HCT116 (cell line): ENCODE data around the gene COL18A1. TPM values are rescaled to one million over a fixed set of nuclear protein-coding genes. Genes with fewer than 3 reads are reported as not detected.

Experiments
- ATAC-seq: fragments of 200-7000 bp; cut with Tn5 transposase; 2 replicates; pipeline ENCODE4 v1.9.1; 2020; ENCODE audit warnings: mild to moderate bottlenecking, moderate library complexity
- BruUV-seq: library from RNA; stranded (reverse); fragments of 400-500 nt; replicated peaks from 2 replicates; lab custom pipeline; 2021; lab: Mats Ljungman, UMichigan
- CTCF ChIA-PET: fragments of 300-600 bp; sonication (Branson Sonifier 250); formaldehyde crosslinking; loops from one replicate; lab custom pipeline; 2021; ENCODE audit warnings: antibody characterized with exemption; lab: Charles Lee
- POLR2A ChIA-PET: fragments of 300-600, 350-600 bp; sonication (Branson Sonifier 250); formaldehyde crosslinking; loops from one replicate; lab custom pipeline; 2021; ENCODE audit warnings: antibody characterized with exemption; lab: Charles Lee
- RAD21 ChIA-PET, 2 experiments: fragments of 300-600 bp; sonication (Branson Sonifier 250); formaldehyde crosslinking; loops; one replicate each; lab custom pipeline; 2023; ENCODE audit warnings: low total read pairs in 2 of 2; ENCODE audit not compliant: uncharacterized antibody in 2 of 2, unreplicated experiment in 2 of 2, low non-redundant PET in 1 of 2; lab: Charles Lee
- DNase-seq: peaks from one replicate; pipeline ENCODE4 v3.0.0-alpha.2; 2010; ENCODE audit warnings: low read depth, low spot score
- H2AFZ ChIP-seq: fragments of 200-600 bp; shearing (Covaris generic), sonication (generic); 2 replicates; pipeline ENCODE4 v1.6.1; 2017; ENCODE audit warnings: low read depth, mixed run types, mixed read lengths, antibody characterized with exemption, low read length; ENCODE audit not compliant: poor library complexity, severe bottlenecking
- H3K27ac ChIP-seq: 2 replicates; pipeline ENCODE4 v1.5.1; 2012; ENCODE audit warnings: low read depth, low read length
- H3K27me3 ChIP-seq: fragments of 200-600 bp; sonication (generic); 2 replicates; pipeline ENCODE4 v1.6.1; 2016; ENCODE audit warnings: mixed run types, low read length, mixed read lengths; ENCODE audit not compliant: insufficient read depth
- H3K36me3 ChIP-seq, 2 experiments: fragments of 200-500 bp in 1 of 2; fragments of 200-600 bp in 1 of 2; sonication (Bioruptor generic) in 1 of 2; sonication (generic) in 1 of 2; 2 replicates each; pipeline versions ENCODE4 v1.5.1 to v1.6.1; 2014 to 2016; ENCODE audit warnings: low read length in 2 of 2, inconsistent platforms in 1 of 2, mixed read lengths in 1 of 2, mixed run types in 1 of 2; ENCODE audit not compliant: insufficient read depth in 2 of 2, control insufficient read depth in 1 of 2
- H3K4me1 ChIP-seq, 2 experiments: fragments of 200-600 bp in 1 of 2; sonication (generic) in 1 of 2; 2 replicates each; pipeline versions ENCODE4 v1.5.1 to v1.6.1; 2012 to 2017; ENCODE audit warnings: low read length in 2 of 2, inconsistent platforms in 1 of 2, mild to moderate bottlenecking in 1 of 2, mixed read lengths in 1 of 2, mixed run types in 1 of 2, moderate library complexity in 1 of 2; ENCODE audit not compliant: insufficient read depth in 2 of 2, control insufficient read depth in 1 of 2
- H3K4me2 ChIP-seq: fragments of 200-600 bp; sonication (generic); 2 replicates; pipeline ENCODE4 v1.6.1; 2017; ENCODE audit warnings: mixed run types, low read length, mixed read lengths
- H3K4me3 ChIP-seq, 2 experiments: fragments of 200-600 bp in 1 of 2; sonication (generic) in 1 of 2; replicated peaks in 1 of 2; 2 replicates each; pipeline ENCODE4 v1.5.1; 2011 to 2016; ENCODE audit warnings: low read length in 2 of 2, control low read depth in 1 of 2, low read depth in 1 of 2, mild to moderate bottlenecking in 1 of 2, mixed read lengths in 1 of 2, mixed run types in 1 of 2
- H3K79me2 ChIP-seq: fragments of 200-600 bp; sonication (generic); 2 replicates; pipeline ENCODE4 v1.6.1; 2017; ENCODE audit warnings: mild to moderate bottlenecking, mixed run types, low read length, moderate library complexity, mixed read lengths; ENCODE audit not compliant: insufficient read depth
- H3K9ac ChIP-seq: fragments of 200-600 bp; sonication (generic); 2 replicates; pipeline ENCODE4 v1.6.1; 2016; ENCODE audit warnings: low read length, mixed read lengths
- H3K9me2 ChIP-seq: fragments of 200-600 bp; sonication (generic), shearing (Covaris generic); 2 replicates; pipeline ENCODE4 v1.6.1; 2017; ENCODE audit warnings: mixed run types, mild to moderate bottlenecking, moderate library complexity; ENCODE audit not compliant: insufficient read depth
- H3K9me3 ChIP-seq, 2 experiments: fragments of 200-500 bp in 1 of 2; fragments of 200-600 bp in 1 of 2; sonication (Bioruptor generic) in 1 of 2; sonication (generic) in 1 of 2; 2 replicates each; pipeline ENCODE4 v1.6.1; 2014 to 2017; ENCODE audit warnings: low read length in 2 of 2, mixed read lengths in 2 of 2, inconsistent platforms in 1 of 2, low read depth in 1 of 2, mild to moderate bottlenecking in 1 of 2, mixed run types in 1 of 2, moderate library complexity in 1 of 2; ENCODE audit not compliant: control insufficient read depth in 1 of 2, insufficient read depth in 1 of 2
- H4K20me1 ChIP-seq: fragments of 200-600 bp; sonication (generic), shearing (Covaris generic); 2 replicates; pipeline ENCODE4 v1.6.1; 2017; ENCODE audit warnings: mixed run types, mild to moderate bottlenecking, moderate library complexity; ENCODE audit not compliant: insufficient read depth
- ATF3 ChIP-seq: IDR thresholded peaks from 2 replicates; pipeline ENCODE4 v1.6.1; 2012
- CBX3 ChIP-seq: IDR thresholded peaks from 2 replicates; pipeline ENCODE4 v1.6.1; 2012; ENCODE audit warnings: low read depth
- CEBPB ChIP-seq: IDR thresholded peaks from 2 replicates; pipeline ENCODE4 v1.6.1; 2012; ENCODE audit warnings: low read depth
- ELF1 ChIP-seq: IDR thresholded peaks from 2 replicates; pipeline ENCODE4 v1.6.1; 2012; ENCODE audit warnings: low read depth, borderline replicate concordance
- JUND ChIP-seq: IDR thresholded peaks from 2 replicates; pipeline ENCODE4 v1.6.1; 2012
- MAX ChIP-seq: IDR thresholded peaks from 2 replicates; pipeline ENCODE4 v1.6.1; 2012
- POLR2AphosphoS5 ChIP-seq: IDR thresholded peaks from 2 replicates; pipeline ENCODE4 v1.6.1; 2011; ENCODE audit warnings: mild to moderate bottlenecking, low read depth, low read length, moderate library complexity
- RAD21 ChIP-seq: IDR thresholded peaks from 2 replicates; pipeline ENCODE4 v1.6.1; 2012; ENCODE audit warnings: low read depth, mild to moderate bottlenecking
- SIN3A ChIP-seq: IDR thresholded peaks from 2 replicates; pipeline ENCODE4 v1.6.1; 2012; ENCODE audit warnings: low read depth
- SP1 ChIP-seq: IDR thresholded peaks from 2 replicates; pipeline ENCODE4 v1.6.1; 2012; ENCODE audit warnings: low read depth
- SRF ChIP-seq: IDR thresholded peaks from 2 replicates; pipeline ENCODE4 v1.6.1; 2012; ENCODE audit warnings: low read depth
- ZFX ChIP-seq: fragments of 450-650 bp; IDR thresholded peaks from 2 replicates; pipeline ENCODE4 v1.6.1; 2017
- intact Hi-C: fragments of 100-400 bp; cut with micrococcal nuclease; formaldehyde crosslinking; loops from 2 replicates; pipeline ENCODE4 v1.10.0; 2022
- total RNA-seq: library from RNA; stranded (reverse); gene quantifications from one replicate; pipeline ENCODE4 v1.2.1, GENCODE V29; 2021; ENCODE audit not compliant: unreplicated experiment
- TF ChIP-seq, protein P1 (sequence below): IDR thresholded peaks from 2 replicates; pipeline ENCODE4 v1.6.1; 2012; ENCODE audit warnings: low read depth
- TF ChIP-seq, protein P2 (sequence below), 3 experiments: fragments of 200-600 bp in 1 of 3; sonication (generic) in 1 of 3; IDR thresholded peaks in 2 of 3; conservative IDR thresholded peaks in 1 of 3; 2 replicates each; pipeline ENCODE4 v1.5.1; 2012 to 2017; ENCODE audit warnings: low read depth in 2 of 3, low read length in 2 of 3, antibody characterized with exemption in 1 of 3, borderline replicate concordance in 1 of 3, control low read depth in 1 of 3, mild to moderate bottlenecking in 1 of 3, mixed read lengths in 1 of 3, mixed run types in 1 of 3, moderate library complexity in 1 of 3; ENCODE audit not compliant: insufficient read depth in 1 of 3

The COL18A1 gene
- total RNA-seq, 1 experiment from 2014 or later, result 59.5 TPM

- no peak for TF ChIP-seq ZFX
- TF ChIP-seq ATF3, result no peak
- TF ChIP-seq, protein P1, sequence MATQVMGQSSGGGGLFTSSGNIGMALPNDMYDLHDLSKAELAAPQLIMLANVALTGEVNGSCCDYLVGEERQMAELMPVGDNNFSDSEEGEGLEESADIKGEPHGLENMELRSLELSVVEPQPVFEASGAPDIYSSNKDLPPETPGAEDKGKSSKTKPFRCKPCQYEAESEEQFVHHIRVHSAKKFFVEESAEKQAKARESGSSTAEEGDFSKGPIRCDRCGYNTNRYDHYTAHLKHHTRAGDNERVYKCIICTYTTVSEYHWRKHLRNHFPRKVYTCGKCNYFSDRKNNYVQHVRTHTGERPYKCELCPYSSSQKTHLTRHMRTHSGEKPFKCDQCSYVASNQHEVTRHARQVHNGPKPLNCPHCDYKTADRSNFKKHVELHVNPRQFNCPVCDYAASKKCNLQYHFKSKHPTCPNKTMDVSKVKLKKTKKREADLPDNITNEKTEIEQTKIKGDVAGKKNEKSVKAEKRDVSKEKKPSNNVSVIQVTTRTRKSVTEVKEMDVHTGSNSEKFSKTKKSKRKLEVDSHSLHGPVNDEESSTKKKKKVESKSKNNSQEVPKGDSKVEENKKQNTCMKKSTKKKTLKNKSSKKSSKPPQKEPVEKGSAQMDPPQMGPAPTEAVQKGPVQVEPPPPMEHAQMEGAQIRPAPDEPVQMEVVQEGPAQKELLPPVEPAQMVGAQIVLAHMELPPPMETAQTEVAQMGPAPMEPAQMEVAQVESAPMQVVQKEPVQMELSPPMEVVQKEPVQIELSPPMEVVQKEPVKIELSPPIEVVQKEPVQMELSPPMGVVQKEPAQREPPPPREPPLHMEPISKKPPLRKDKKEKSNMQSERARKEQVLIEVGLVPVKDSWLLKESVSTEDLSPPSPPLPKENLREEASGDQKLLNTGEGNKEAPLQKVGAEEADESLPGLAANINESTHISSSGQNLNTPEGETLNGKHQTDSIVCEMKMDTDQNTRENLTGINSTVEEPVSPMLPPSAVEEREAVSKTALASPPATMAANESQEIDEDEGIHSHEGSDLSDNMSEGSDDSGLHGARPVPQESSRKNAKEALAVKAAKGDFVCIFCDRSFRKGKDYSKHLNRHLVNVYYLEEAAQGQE, result no peak
- TF ChIP-seq RAD21, result no peak
- TF ChIP-seq ELF1, result no peak
- TF ChIP-seq POLR2AphosphoS5, result no peak
- no peak for TF ChIP-seq SP1
- no peak for TF ChIP-seq CEBPB
- no peak for TF ChIP-seq JUND
- TF ChIP-seq CBX3, result no peak
- no peak for TF ChIP-seq MAX
- TF ChIP-seq, protein P2, sequence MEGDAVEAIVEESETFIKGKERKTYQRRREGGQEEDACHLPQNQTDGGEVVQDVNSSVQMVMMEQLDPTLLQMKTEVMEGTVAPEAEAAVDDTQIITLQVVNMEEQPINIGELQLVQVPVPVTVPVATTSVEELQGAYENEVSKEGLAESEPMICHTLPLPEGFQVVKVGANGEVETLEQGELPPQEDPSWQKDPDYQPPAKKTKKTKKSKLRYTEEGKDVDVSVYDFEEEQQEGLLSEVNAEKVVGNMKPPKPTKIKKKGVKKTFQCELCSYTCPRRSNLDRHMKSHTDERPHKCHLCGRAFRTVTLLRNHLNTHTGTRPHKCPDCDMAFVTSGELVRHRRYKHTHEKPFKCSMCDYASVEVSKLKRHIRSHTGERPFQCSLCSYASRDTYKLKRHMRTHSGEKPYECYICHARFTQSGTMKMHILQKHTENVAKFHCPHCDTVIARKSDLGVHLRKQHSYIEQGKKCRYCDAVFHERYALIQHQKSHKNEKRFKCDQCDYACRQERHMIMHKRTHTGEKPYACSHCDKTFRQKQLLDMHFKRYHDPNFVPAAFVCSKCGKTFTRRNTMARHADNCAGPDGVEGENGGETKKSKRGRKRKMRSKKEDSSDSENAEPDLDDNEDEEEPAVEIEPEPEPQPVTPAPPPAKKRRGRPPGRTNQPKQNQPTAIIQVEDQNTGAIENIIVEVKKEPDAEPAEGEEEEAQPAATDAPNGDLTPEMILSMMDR (IDR thresholded peaks at IDR 0.05 in 2 of 3, conservative IDR thresholded peaks at IDR 0.05 in 1 of 3; ENCODE audit: borderline replicate concordance in 1 of 3, insufficient read depth in 1 of 3, low read depth in 2 of 3, low read length in 2 of 3), result no peak
- no peak for TF ChIP-seq SIN3A
- TF ChIP-seq SRF, result no peak
- intact Hi-C loops, result no loop called here
- ATAC-seq, result no peak
- Histone ChIP-seq H2AFZ (no peak overlapping the region), H3K27me3 (no peaks in the 10 kb centered on the region), H3K36me3 (no peaks in the 10 kb centered on the region), H3K9ac (no peak overlapping the region), H3K4me2 (no peak overlapping the region), H4K20me1 (no peaks in the 10 kb centered on the region), H3K9me2 (no peaks in the 10 kb centered on the region), H3K79me2 (no peaks in the 10 kb centered on the region), H3K27ac (no peak overlapping the region), H3K4me3 (no peak overlapping the region), H3K9me3 (no peaks in the 10 kb centered on the region), H3K4me1 (peaks cover 0 to 10% of the 10 kb centered on the region in 2 experiments; a peak in 1 of 4 replicates)
- BruUV-seq, result no TSS peak
- CTCF ChIA-PET, result no interaction called here
- POLR2A ChIA-PET, result no interaction called here
- RAD21 ChIA-PET, result no interaction called here
- no peak for DNase-seq
Observed at GRCh38 chr21:45381865-45382696, 22.9 kb upstream of the COL18A1 start.
